SK-N-SH treated with all-trans-retinoic acid at 6 μM for 48 hours (cell line): ENCODE data around the gene UBR3.

Experiments
- ATAC-seq: fragments of 200-7000 bp; cut with Tn5 transposase; 3 replicates; pipeline ENCODE4 v1.9.1; 2020; ENCODE audit warnings: mild to moderate bottlenecking, moderate library complexity
- ARNTL ChIP-seq: fragments of 450-650 bp; formaldehyde crosslinking; IDR thresholded peaks from 2 replicates; pipeline ENCODE4 v1.5.0; 2020; ENCODE audit warnings: low read depth, mild to moderate bottlenecking, moderate library complexity, borderline replicate concordance
- BACH2 ChIP-seq: fragments of 250-450 bp; sonication (Bioruptor Pico); IDR thresholded peaks from 2 replicates; pipeline ENCODE4 v1.9.0; 2021; ENCODE audit warnings: mild to moderate bottlenecking, borderline replicate concordance
- CREB5 ChIP-seq: fragments of 250-450 bp; sonication (Bioruptor Pico); IDR thresholded peaks from 2 replicates; pipeline ENCODE4 v1.5.1; 2020; ENCODE audit warnings: low read depth, mild to moderate bottlenecking, moderate library complexity
- CSDC2 ChIP-seq: fragments of 250-450 bp; sonication (Bioruptor Pico); IDR thresholded peaks from 2 replicates; pipeline ENCODE4 v1.5.0; 2020; ENCODE audit warnings: mild to moderate bottlenecking, moderate library complexity
- CSRNP3 ChIP-seq: fragments of 250-450 bp; sonication (Bioruptor Pico); IDR thresholded peaks from 2 replicates; pipeline ENCODE4 v1.5.1; 2021; ENCODE audit warnings: mild to moderate bottlenecking, moderate library complexity
- ESRRG ChIP-seq: fragments of 250-450 bp; sonication (Bioruptor Pico); IDR thresholded peaks from 2 replicates; pipeline ENCODE4 v1.6.1; 2021; ENCODE audit warnings: mild to moderate bottlenecking
- GLIS3 ChIP-seq: fragments of 250-450 bp; sonication (Bioruptor Pico); IDR thresholded peaks from 2 replicates; pipeline ENCODE4 v1.5.0; 2020; ENCODE audit warnings: mild to moderate bottlenecking, moderate library complexity
- ISL1 ChIP-seq: fragments of 250-450 bp; sonication (Bioruptor Pico); IDR thresholded peaks from 2 replicates; pipeline ENCODE4 v2.1.2; 2022; ENCODE audit warnings: mild to moderate bottlenecking, moderate library complexity
- OSR1 ChIP-seq: fragments of 250-450 bp; sonication (Bioruptor Pico); IDR thresholded peaks from 2 replicates; pipeline ENCODE4 v1.8.0; 2022; ENCODE audit warnings: moderate library complexity, mild to moderate bottlenecking, inconsistent platforms
- PPARA ChIP-seq: fragments of 250-450 bp; sonication (Bioruptor Pico); IDR thresholded peaks from 2 replicates; pipeline ENCODE4 v1.5.0; 2020; ENCODE audit warnings: mild to moderate bottlenecking, borderline replicate concordance
- RARB ChIP-seq: fragments of 250-450 bp; sonication (Bioruptor Pico); IDR thresholded peaks from 2 replicates; pipeline ENCODE4 v1.8.0; 2021; ENCODE audit warnings: mild to moderate bottlenecking, moderate library complexity
- SNAI2 ChIP-seq: fragments of 250-450 bp; sonication (Bioruptor Pico); IDR thresholded peaks from 2 replicates; pipeline ENCODE4 v1.5.0; 2020; ENCODE audit warnings: mild to moderate bottlenecking, moderate library complexity
- TCF4 ChIP-seq: fragments of 250-450 bp; sonication (Bioruptor Pico); IDR thresholded peaks from 2 replicates; pipeline ENCODE4 v1.8.0; 2021; ENCODE audit warnings: mild to moderate bottlenecking, moderate library complexity, borderline replicate concordance
- TOX ChIP-seq: fragments of 250-450 bp; sonication (Bioruptor Pico); IDR thresholded peaks from 2 replicates; pipeline ENCODE4 v1.8.0; 2021; ENCODE audit warnings: mild to moderate bottlenecking, moderate library complexity, borderline replicate concordance
- TSHZ2 ChIP-seq: fragments of 250-450 bp; sonication (Bioruptor Pico); IDR thresholded peaks from 2 replicates; pipeline ENCODE4 v1.5.0; 2020; ENCODE audit warnings: mild to moderate bottlenecking, moderate library complexity
- ZC3H10 ChIP-seq: fragments of 250-450 bp; sonication (Bioruptor Pico); IDR thresholded peaks from 2 replicates; pipeline ENCODE4 v1.5.1; 2021; ENCODE audit warnings: mild to moderate bottlenecking, moderate library complexity
- ZFP30 ChIP-seq: fragments of 450-650 bp; formaldehyde crosslinking; IDR thresholded peaks from 2 replicates; pipeline ENCODE4 v1.5.0; 2022; ENCODE audit warnings: mild to moderate bottlenecking, moderate library complexity
- ZNF565 ChIP-seq: fragments of 450-650 bp; formaldehyde crosslinking; conservative IDR thresholded peaks from 2 replicates; pipeline ENCODE4 v1.5.0; 2020; ENCODE audit warnings: low read depth, mild to moderate bottlenecking, moderate library complexity
- ZNF70 ChIP-seq: fragments of 450-650 bp; formaldehyde crosslinking; IDR thresholded peaks from 2 replicates; pipeline ENCODE4 v1.5.0; 2020; ENCODE audit warnings: mild to moderate bottlenecking, moderate library complexity
- ZNF8 ChIP-seq: fragments of 450-650 bp; formaldehyde crosslinking; IDR thresholded peaks from 2 replicates; pipeline ENCODE4 v1.5.0; 2020; ENCODE audit warnings: mild to moderate bottlenecking, moderate library complexity
- TF ChIP-seq, protein P1 (sequence below): fragments of 250-450 bp; sonication (Bioruptor Pico); IDR thresholded peaks from 2 replicates; pipeline ENCODE4 v1.8.0; 2020; ENCODE audit warnings: mild to moderate bottlenecking, moderate library complexity, borderline replicate concordance
- TF ChIP-seq, protein P2 (sequence below): fragments of 250-450 bp; sonication (Bioruptor Pico); IDR thresholded peaks from 2 replicates; pipeline ENCODE4 v1.8.0; 2021; ENCODE audit warnings: low read depth, mild to moderate bottlenecking, moderate library complexity, borderline replicate concordance

Gene UBR3

GRCh38 chr2:170077830-170078569, 250.7 kb downstream of the UBR3 start:
- no peak for TF ChIP-seq ISL1 (CRISPR knock-in tag)
- TF ChIP-seq, protein P1, sequence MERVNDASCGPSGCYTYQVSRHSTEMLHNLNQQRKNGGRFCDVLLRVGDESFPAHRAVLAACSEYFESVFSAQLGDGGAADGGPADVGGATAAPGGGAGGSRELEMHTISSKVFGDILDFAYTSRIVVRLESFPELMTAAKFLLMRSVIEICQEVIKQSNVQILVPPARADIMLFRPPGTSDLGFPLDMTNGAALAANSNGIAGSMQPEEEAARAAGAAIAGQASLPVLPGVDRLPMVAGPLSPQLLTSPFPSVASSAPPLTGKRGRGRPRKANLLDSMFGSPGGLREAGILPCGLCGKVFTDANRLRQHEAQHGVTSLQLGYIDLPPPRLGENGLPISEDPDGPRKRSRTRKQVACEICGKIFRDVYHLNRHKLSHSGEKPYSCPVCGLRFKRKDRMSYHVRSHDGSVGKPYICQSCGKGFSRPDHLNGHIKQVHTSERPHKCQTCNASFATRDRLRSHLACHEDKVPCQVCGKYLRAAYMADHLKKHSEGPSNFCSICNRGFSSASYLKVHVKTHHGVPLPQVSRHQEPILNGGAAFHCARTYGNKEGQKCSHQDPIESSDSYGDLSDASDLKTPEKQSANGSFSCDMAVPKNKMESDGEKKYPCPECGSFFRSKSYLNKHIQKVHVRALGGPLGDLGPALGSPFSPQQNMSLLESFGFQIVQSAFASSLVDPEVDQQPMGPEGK (CRISPR knock-in tag): no peak
- TF ChIP-seq RARB (CRISPR knock-in tag): no peak
- TF ChIP-seq ZNF8 (CRISPR knock-in tag): no peak
- no peak for TF ChIP-seq CREB5 (CRISPR knock-in tag)
- TF ChIP-seq BACH2: no peak
- TF ChIP-seq ZNF70: no peak
- TF ChIP-seq ARNTL (CRISPR knock-in tag): no peak
- TF ChIP-seq SNAI2 (CRISPR knock-in tag): no peak
- no peak for TF ChIP-seq PPARA
- TF ChIP-seq ZNF565 (CRISPR knock-in tag): no peak
- TF ChIP-seq CSDC2: no peak
- no peak for TF ChIP-seq TCF4 (CRISPR knock-in tag)
- no peak for TF ChIP-seq ESRRG (CRISPR knock-in tag)
- no peak for TF ChIP-seq ZFP30
- TF ChIP-seq TOX (CRISPR knock-in tag): no peak
- TF ChIP-seq, protein P2, sequence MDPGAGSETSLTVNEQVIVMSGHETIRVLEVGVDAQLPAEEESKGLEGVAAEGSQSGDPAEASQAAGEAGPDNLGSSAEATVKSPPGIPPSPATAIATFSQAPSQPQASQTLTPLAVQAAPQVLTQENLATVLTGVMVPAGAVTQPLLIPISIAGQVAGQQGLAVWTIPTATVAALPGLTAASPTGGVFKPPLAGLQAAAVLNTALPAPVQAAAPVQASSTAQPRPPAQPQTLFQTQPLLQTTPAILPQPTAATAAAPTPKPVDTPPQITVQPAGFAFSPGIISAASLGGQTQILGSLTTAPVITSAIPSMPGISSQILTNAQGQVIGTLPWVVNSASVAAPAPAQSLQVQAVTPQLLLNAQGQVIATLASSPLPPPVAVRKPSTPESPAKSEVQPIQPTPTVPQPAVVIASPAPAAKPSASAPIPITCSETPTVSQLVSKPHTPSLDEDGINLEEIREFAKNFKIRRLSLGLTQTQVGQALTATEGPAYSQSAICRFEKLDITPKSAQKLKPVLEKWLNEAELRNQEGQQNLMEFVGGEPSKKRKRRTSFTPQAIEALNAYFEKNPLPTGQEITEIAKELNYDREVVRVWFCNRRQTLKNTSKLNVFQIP: no peak
- no peak for TF ChIP-seq OSR1
- ATAC-seq: no peak

DNA sequence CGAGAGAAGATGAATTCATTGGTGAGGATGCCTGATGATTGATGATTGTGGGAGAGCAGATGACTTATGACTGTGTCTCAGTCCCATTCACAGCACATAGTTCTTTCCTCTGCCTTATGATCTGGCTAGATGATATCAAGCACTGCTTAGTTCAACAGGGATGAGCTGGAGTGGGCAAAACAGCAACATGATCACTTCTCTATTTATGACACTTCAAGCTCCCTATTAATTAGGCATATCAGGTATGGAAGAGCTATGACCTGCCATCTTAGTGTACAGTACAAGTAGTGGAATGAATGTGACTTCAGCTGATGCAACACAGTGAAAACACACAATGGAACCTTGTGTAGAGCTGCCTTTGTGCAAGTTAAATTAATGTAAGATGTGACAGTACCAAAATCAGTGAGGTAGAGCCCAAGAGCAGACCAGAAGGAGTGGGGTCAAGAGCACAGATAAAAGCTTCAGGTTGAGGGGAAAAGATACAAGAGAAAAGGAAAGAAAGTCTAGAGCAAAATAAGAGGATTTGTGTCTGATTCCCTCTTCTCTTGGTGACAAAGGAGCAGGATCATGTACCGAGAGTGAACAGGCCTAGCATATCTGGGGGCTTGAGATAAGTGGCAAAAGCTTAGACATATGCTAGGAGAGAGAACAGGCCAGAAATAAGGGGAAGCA, 257.7 kb downstream of the UBR3 start:
- TF ChIP-seq ZNF70: no peak
- ATAC-seq: no peak

DNA sequence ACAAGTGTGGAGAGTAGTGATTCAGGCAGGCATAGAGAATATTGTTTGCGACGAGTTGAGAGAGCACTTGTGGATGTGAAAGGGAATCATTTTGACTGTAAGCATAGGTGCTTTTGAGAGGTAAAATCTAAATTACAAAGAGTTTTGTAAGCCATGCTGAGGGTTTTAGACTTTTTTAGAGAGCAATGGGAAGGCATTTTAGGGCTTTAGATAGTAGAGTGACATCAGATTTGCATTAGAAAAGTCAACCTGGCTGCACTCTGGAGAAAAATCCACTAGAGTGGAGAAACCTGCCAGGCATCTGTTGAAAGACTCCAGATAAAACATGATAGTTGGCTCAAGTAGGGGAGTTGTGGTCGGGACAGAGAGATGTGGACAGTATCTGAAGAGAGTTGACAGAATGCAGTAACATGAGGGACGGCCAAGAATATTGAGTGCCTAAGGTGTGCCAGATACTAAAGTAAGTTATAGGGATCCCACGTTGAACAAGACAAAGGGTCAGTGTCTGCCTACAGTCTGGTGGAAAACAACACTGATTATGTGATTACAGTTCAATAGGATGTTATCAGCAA, 258.9 kb downstream of the UBR3 start:
- TF ChIP-seq ARNTL (CRISPR knock-in tag) (no peak), CSRNP3 (CRISPR knock-in tag) (no peak), ISL1 (CRISPR knock-in tag) (no peak), ZC3H10 (CRISPR knock-in tag) (no peak), TSHZ2 (CRISPR knock-in tag) (no peak), SNAI2 (CRISPR knock-in tag) (no peak), GLIS3 (CRISPR knock-in tag) (no peak), ZNF70 (no peak), ESRRG (CRISPR knock-in tag) (no peak), OSR1 (no peak), TOX (CRISPR knock-in tag) (no peak)
- TF ChIP-seq, protein P2: no peak
- TF ChIP-seq, protein P1 (CRISPR knock-in tag): no peak
- peak; percentile 52 for ATAC-seq
